ENCODE measurements around the gene NFATC1. TPM values are rescaled to one million over a fixed set of nuclear protein-coding genes. Genes with fewer than 3 reads are reported as not detected.

NFATC1 gene
- total and polyA plus RNA-seq, 2 donors = 5.4 to 23.8 TPM

GRCh38 chr18:79379931-79380815, 15.6 kb upstream of the NFATC1 start:
- H3K27me3 ChIP-seq (ENCODE audit: control insufficient read depth in 2 of 2, insufficient read depth in 1 of 2, low read length in 1 of 2) = peaks cover 0 to 3% of the 10 kb centered on the region in 2 donors
- H3K36me3 ChIP-seq (ENCODE audit: control insufficient read depth in 2 of 2, insufficient read depth in 2 of 2, low read length in 1 of 2) = peaks cover 5 to 17% of the 10 kb centered on the region in 2 donors
- peaks cover 0 to 3% of the 10 kb centered on the region in 2 donors for H3K4me1 ChIP-seq (ENCODE audit: control insufficient read depth in 2 of 2, insufficient read depth in 2 of 2, low read length in 2 of 2)
- H3K27ac ChIP-seq (ENCODE audit: low read depth in 1 of 2, low read length in 1 of 2) = no peak overlapping the region
- 97% methylated on average over 40 of the region's 40 CpGs for WGBS
- H3K9me3 ChIP-seq (ENCODE audit: control insufficient read depth in 2 of 2, insufficient read depth in 1 of 2, low read length in 1 of 2) = no peaks in the 10 kb centered on the region
- DNase-seq (ENCODE audit: low read depth in 6 of 9, low spot score in 9 of 9) = no peak
- no peak overlapping the region for H3K4me3 ChIP-seq (ENCODE audit: low read length in 2 of 2)

- peaks cover 5 to 17% of the 10 kb centered on the region in 2 donors for H3K36me3 ChIP-seq (ENCODE audit: control insufficient read depth in 2 of 2, insufficient read depth in 2 of 2, low read length in 1 of 2)
- H3K4me3 ChIP-seq (ENCODE audit: low read length in 2 of 2) = no peak overlapping the region
- 72% methylated on average over 30 of the region's 30 CpGs for WGBS
- peaks cover 3 to 5% of the 10 kb centered on the region in 2 donors for H3K4me1 ChIP-seq (ENCODE audit: control insufficient read depth in 2 of 2, insufficient read depth in 2 of 2, low read length in 2 of 2)
- peaks cover 0 to 6% of the 10 kb centered on the region in 2 donors for H3K27me3 ChIP-seq (ENCODE audit: control insufficient read depth in 2 of 2, insufficient read depth in 1 of 2, low read length in 1 of 2)
- H3K9me3 ChIP-seq (ENCODE audit: control insufficient read depth in 2 of 2, insufficient read depth in 1 of 2, low read length in 1 of 2) = no peaks in the 10 kb centered on the region
- DNase-seq (ENCODE audit: low read depth in 6 of 9, low spot score in 9 of 9) = peak in 2 of 9 donors; percentile 59 to 67
- H3K27ac ChIP-seq (ENCODE audit: low read depth in 1 of 2, low read length in 1 of 2) = no peak overlapping the region
Observed at GRCh38 chr18:79380816-79381806, 14.6 kb upstream of the NFATC1 start.

DNA sequence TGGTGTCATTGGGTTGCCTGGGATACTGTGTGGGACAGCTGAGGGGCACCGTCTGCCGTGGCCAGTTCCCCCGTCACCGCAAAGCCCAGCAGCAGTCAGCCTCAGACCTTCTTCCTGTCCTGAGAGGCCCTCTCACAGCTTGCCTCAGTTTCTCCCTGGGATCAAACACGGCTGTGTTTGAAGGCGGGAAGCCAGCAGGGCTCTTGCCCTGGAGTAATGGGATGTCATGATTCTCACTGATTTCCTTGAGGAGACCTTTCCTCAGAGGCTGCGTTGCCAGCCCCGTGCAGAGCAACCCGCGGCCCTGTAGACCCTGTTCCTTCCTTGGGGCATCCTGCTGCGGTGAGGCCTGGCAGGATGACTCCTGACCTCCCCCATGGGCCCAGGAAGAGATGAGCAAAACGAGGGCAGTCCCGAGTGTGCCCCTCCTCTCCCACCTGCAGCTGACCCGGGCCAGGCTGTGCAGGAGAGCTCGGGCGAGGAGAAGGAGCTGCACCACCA, 13.9 kb upstream of the NFATC1 start:
- 96% methylated on average over 16 of the region's 16 CpGs for WGBS
- DNase-seq (ENCODE audit: low read depth in 6 of 9, low spot score in 9 of 9) = no peak
- no peaks in the 10 kb centered on the region for H3K9me3 ChIP-seq (ENCODE audit: control insufficient read depth in 2 of 2, insufficient read depth in 1 of 2, low read length in 1 of 2)
- no peak overlapping the region for H3K27ac ChIP-seq (ENCODE audit: low read depth in 1 of 2, low read length in 1 of 2)
- peaks cover 0 to 11% of the 10 kb centered on the region in 2 donors for H3K27me3 ChIP-seq (ENCODE audit: control insufficient read depth in 2 of 2, insufficient read depth in 1 of 2, low read length in 1 of 2)
- H3K4me1 ChIP-seq (ENCODE audit: control insufficient read depth in 2 of 2, insufficient read depth in 2 of 2, low read length in 2 of 2) = peaks cover 3 to 8% of the 10 kb centered on the region in 2 donors
- no peak overlapping the region for H3K4me3 ChIP-seq (ENCODE audit: low read length in 2 of 2)
- H3K36me3 ChIP-seq (ENCODE audit: control insufficient read depth in 2 of 2, insufficient read depth in 2 of 2, low read length in 1 of 2) = peaks cover 5 to 15% of the 10 kb centered on the region in 2 donors

- no peaks in the 10 kb centered on the region for H3K9me3 ChIP-seq (ENCODE audit: control insufficient read depth in 2 of 2, insufficient read depth in 1 of 2, low read length in 1 of 2)
- no peak for DNase-seq (ENCODE audit: low read depth in 6 of 9, low spot score in 9 of 9)
- 94% methylated on average over 27 of the region's 27 CpGs for WGBS
- no peak overlapping the region for H3K27ac ChIP-seq (ENCODE audit: low read depth in 1 of 2, low read length in 1 of 2)
- peaks cover 0 to 8% of the 10 kb centered on the region in 2 donors for H3K36me3 ChIP-seq (ENCODE audit: control insufficient read depth in 2 of 2, insufficient read depth in 2 of 2, low read length in 1 of 2)
- peaks cover 2 to 18% of the 10 kb centered on the region in 2 donors for H3K27me3 ChIP-seq (ENCODE audit: control insufficient read depth in 2 of 2, insufficient read depth in 1 of 2, low read length in 1 of 2)
- peaks cover 3 to 15% of the 10 kb centered on the region in 2 donors for H3K4me1 ChIP-seq (ENCODE audit: control insufficient read depth in 2 of 2, insufficient read depth in 2 of 2, low read length in 2 of 2)
- no peak overlapping the region for H3K4me3 ChIP-seq (ENCODE audit: low read length in 2 of 2)
Observed at GRCh38 chr18:79382681-79383387, 12.9 kb upstream of the NFATC1 start.

GRCh38 chr18:79383388-79384056, 12.2 kb upstream of the NFATC1 start:
- H3K27me3 ChIP-seq (ENCODE audit: control insufficient read depth in 2 of 2, insufficient read depth in 1 of 2, low read length in 1 of 2) = peaks cover 5 to 25% of the 10 kb centered on the region in 2 donors
- 93% methylated on average over 20 of the region's 20 CpGs for WGBS
- H3K27ac ChIP-seq (ENCODE audit: low read depth in 1 of 2, low read length in 1 of 2) = no peak overlapping the region
- no peak for DNase-seq (ENCODE audit: low read depth in 6 of 9, low spot score in 9 of 9)
- H3K9me3 ChIP-seq (ENCODE audit: control insufficient read depth in 2 of 2, insufficient read depth in 1 of 2, low read length in 1 of 2) = no peaks in the 10 kb centered on the region
- H3K36me3 ChIP-seq (ENCODE audit: control insufficient read depth in 2 of 2, insufficient read depth in 2 of 2, low read length in 1 of 2) = peaks cover 0 to 5% of the 10 kb centered on the region in 2 donors
- no peak overlapping the region for H3K4me3 ChIP-seq (ENCODE audit: low read length in 2 of 2)
- peaks cover 8 to 21% of the 10 kb centered on the region in 2 donors for H3K4me1 ChIP-seq (ENCODE audit: control insufficient read depth in 2 of 2, insufficient read depth in 2 of 2, low read length in 2 of 2)

DNA sequence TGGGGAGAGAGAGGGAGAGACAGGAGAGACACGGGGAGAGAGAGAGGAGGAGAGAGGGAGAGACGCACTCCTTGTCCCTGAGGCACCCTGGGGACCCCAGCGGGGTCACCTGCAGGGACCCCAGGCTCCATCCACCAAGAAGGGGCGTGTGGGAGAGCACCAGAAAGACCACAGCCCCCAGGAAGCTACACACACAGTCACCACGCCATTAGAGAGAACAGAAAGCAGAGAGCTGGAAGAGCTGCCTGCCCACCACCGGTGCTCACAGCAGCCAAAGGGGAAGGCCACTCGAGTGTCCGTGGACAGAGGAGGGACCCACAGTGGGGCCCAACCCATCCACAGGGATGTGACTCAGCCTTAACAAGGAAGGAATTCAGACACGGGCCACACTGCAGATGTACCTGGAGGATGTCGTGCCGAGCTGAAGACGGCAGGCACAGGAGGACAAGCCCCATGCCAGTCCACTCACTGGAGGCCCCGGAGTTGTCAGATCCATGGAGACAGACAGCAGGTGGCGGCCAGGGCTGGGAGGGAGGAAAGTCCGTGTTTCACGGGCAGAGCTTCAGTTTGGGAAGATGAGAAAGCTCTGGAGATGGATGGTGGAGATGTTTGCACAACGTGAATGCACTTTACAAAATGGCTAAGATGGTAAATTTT, 11.5 kb upstream of the NFATC1 start:
- no peak for DNase-seq (ENCODE audit: low read depth in 6 of 9, low spot score in 9 of 9)
- Histone ChIP-seq H3K36me3 (ENCODE audit: control insufficient read depth in 2 of 2, insufficient read depth in 2 of 2, low read length in 1 of 2) (peaks cover 0 to 3% of the 10 kb centered on the region in 2 donors), H3K27ac (ENCODE audit: low read depth in 1 of 2, low read length in 1 of 2) (no peak overlapping the region), H3K27me3 (ENCODE audit: control insufficient read depth in 2 of 2, insufficient read depth in 1 of 2, low read length in 1 of 2) (peaks cover 12 to 33% of the 10 kb centered on the region in 2 donors), H3K4me3 (ENCODE audit: low read length in 2 of 2) (no peak overlapping the region), H3K4me1 (ENCODE audit: control insufficient read depth in 2 of 2, insufficient read depth in 2 of 2, low read length in 2 of 2) (peaks cover 5 to 21% of the 10 kb centered on the region in 2 donors), H3K9me3 (ENCODE audit: control insufficient read depth in 2 of 2, insufficient read depth in 1 of 2, low read length in 1 of 2) (no peaks in the 10 kb centered on the region)
- 76% methylated on average over 17 of the region's 17 CpGs for WGBS

GRCh38 chr18:79384834-79385233, 10.9 kb upstream of the NFATC1 start:
- Histone ChIP-seq H3K36me3 (ENCODE audit: control insufficient read depth in 2 of 2, insufficient read depth in 2 of 2, low read length in 1 of 2) (no peaks in the 10 kb centered on the region), H3K9me3 (ENCODE audit: control insufficient read depth in 2 of 2, insufficient read depth in 1 of 2, low read length in 1 of 2) (no peaks in the 10 kb centered on the region), H3K4me3 (ENCODE audit: low read length in 2 of 2) (no peak overlapping the region), H3K27ac (ENCODE audit: low read depth in 1 of 2, low read length in 1 of 2) (no peak overlapping the region), H3K4me1 (ENCODE audit: control insufficient read depth in 2 of 2, insufficient read depth in 2 of 2, low read length in 2 of 2) (peaks cover 5 to 21% of the 10 kb centered on the region in 2 donors), H3K27me3 (ENCODE audit: control insufficient read depth in 2 of 2, insufficient read depth in 1 of 2, low read length in 1 of 2) (peaks cover 17 to 38% of the 10 kb centered on the region in 2 donors)
- 84% methylated on average over 16 of the region's 16 CpGs for WGBS
- DNase-seq (ENCODE audit: low read depth in 6 of 9, low spot score in 9 of 9) = no peak

GRCh38 chr18:79385326-79385707, 10.4 kb upstream of the NFATC1 start:
- DNase-seq (ENCODE audit: low read depth in 6 of 9, low spot score in 9 of 9) = no peak
- Histone ChIP-seq H3K27ac (ENCODE audit: low read depth in 1 of 2, low read length in 1 of 2) (no peak overlapping the region), H3K36me3 (ENCODE audit: control insufficient read depth in 2 of 2, insufficient read depth in 2 of 2, low read length in 1 of 2) (no peaks in the 10 kb centered on the region), H3K27me3 (ENCODE audit: control insufficient read depth in 2 of 2, insufficient read depth in 1 of 2, low read length in 1 of 2) (peaks cover 17 to 40% of the 10 kb centered on the region in 2 donors), H3K4me3 (ENCODE audit: low read length in 2 of 2) (no peak overlapping the region), H3K4me1 (ENCODE audit: control insufficient read depth in 2 of 2, insufficient read depth in 2 of 2, low read length in 2 of 2) (peaks cover 5 to 21% of the 10 kb centered on the region in 2 donors), H3K9me3 (ENCODE audit: control insufficient read depth in 2 of 2, insufficient read depth in 1 of 2, low read length in 1 of 2) (no peaks in the 10 kb centered on the region)
- 78% methylated on average over 17 of the region's 17 CpGs for WGBS
